Mesenchymal stem cell (in vitro differentiated cells and primary cell): ENCODE data around the gene RIPK4.

ENCODE experiments used
- DNase-seq: peaks from one replicate; pipeline ENCODE4 v3.0.0-alpha.2; 2013
- H2AFZ ChIP-seq: one replicate; pipeline ENCODE4 v1.6.1; 2013; ENCODE audit warnings: low read depth, mild to moderate bottlenecking, control low read depth, inconsistent platforms, low read length, moderate library complexity
- H2AK5ac ChIP-seq: 2 replicates; pipeline ENCODE4 v1.6.1; 2013; ENCODE audit warnings: low read length, moderate library complexity, mild to moderate bottlenecking, inconsistent platforms; ENCODE audit not compliant: severe bottlenecking
- H2BK120ac ChIP-seq: one replicate; pipeline ENCODE4 v1.6.1; 2013; ENCODE audit warnings: low read depth, mild to moderate bottlenecking, inconsistent platforms, low read length, moderate library complexity
- H2BK12ac ChIP-seq, 2 experiments: one replicate each; pipeline ENCODE4 v1.6.1; 2013; ENCODE audit warnings: inconsistent platforms in 2 of 2, low read length in 2 of 2, mild to moderate bottlenecking in 2 of 2, moderate library complexity in 2 of 2, control low read depth in 1 of 2
- H2BK15ac ChIP-seq: one replicate; pipeline ENCODE4 v1.6.1; 2013; ENCODE audit warnings: mild to moderate bottlenecking, low read depth, inconsistent platforms; ENCODE audit not compliant: poor library complexity, severe bottlenecking
- H2BK5ac ChIP-seq: 2 replicates; pipeline ENCODE4 v1.6.1; 2013; ENCODE audit warnings: low read depth, mild to moderate bottlenecking, low read length, control low read depth, inconsistent platforms; ENCODE audit not compliant: poor library complexity, severe bottlenecking
- H3K14ac ChIP-seq, 2 experiments: one replicate each; pipeline ENCODE4 v1.6.1; 2013; ENCODE audit warnings: inconsistent platforms in 2 of 2, low read length in 2 of 2, control low read depth in 1 of 2, mild to moderate bottlenecking in 1 of 2, moderate library complexity in 1 of 2
- H3K18ac ChIP-seq, 2 experiments: one replicate each; pipeline ENCODE4 v1.6.1; 2013; ENCODE audit warnings: inconsistent platforms in 2 of 2, low read length in 2 of 2, control low read depth in 1 of 2, low read depth in 1 of 2, mild to moderate bottlenecking in 1 of 2
- H3K23ac ChIP-seq, 2 experiments: one replicate each; pipeline ENCODE4 v1.6.1; 2013; ENCODE audit warnings: inconsistent platforms in 2 of 2, low read length in 2 of 2, mild to moderate bottlenecking in 2 of 2, moderate library complexity in 2 of 2, control low read depth in 1 of 2
- H3K27ac ChIP-seq: 2 replicates; pipeline ENCODE4 v1.5.1; 2013; ENCODE audit warnings: mild to moderate bottlenecking, moderate library complexity, low read length, control low read depth, inconsistent platforms; ENCODE audit not compliant: poor library complexity, severe bottlenecking
- H3K27me3 ChIP-seq, 2 experiments: 2 replicates each; pipeline versions ENCODE4 v1.6.1 to v1.7.0; 2013; ENCODE audit warnings: low read length in 2 of 2, mild to moderate bottlenecking in 2 of 2, moderate library complexity in 2 of 2, control low read depth in 1 of 2, inconsistent platforms in 1 of 2; ENCODE audit not compliant: control insufficient read depth in 1 of 2, insufficient read depth in 1 of 2
- H3K36me3 ChIP-seq, 2 experiments: 2 replicates each; pipeline versions ENCODE4 v1.6.1 to v1.7.0; 2013; ENCODE audit warnings: low read length in 2 of 2, control low read depth in 1 of 2, inconsistent platforms in 1 of 2, low read depth in 1 of 2, mild to moderate bottlenecking in 1 of 2; ENCODE audit not compliant: insufficient read depth in 2 of 2, control insufficient read depth in 1 of 2
- H3K4ac ChIP-seq, 2 experiments: one replicate each; pipeline ENCODE4 v1.6.1; 2013; ENCODE audit warnings: inconsistent platforms in 2 of 2, low read length in 2 of 2, mild to moderate bottlenecking in 2 of 2, moderate library complexity in 2 of 2, control low read depth in 1 of 2, low read depth in 1 of 2
- H3K4me1 ChIP-seq: 2 replicates; pipeline ENCODE4 v1.6.1; 2013; ENCODE audit warnings: low read depth, low read length, control low read depth; ENCODE audit not compliant: control insufficient read depth, insufficient read depth
- H3K4me2 ChIP-seq: 2 replicates; pipeline ENCODE4 v1.6.1; 2013; ENCODE audit warnings: low read length, mild to moderate bottlenecking, inconsistent platforms; ENCODE audit not compliant: poor library complexity, severe bottlenecking
- H3K4me3 ChIP-seq, 2 experiments: 2 replicates each; pipeline versions ENCODE4 v1.5.1 to v1.7.0; 2013; ENCODE audit warnings: low read length in 2 of 2, mild to moderate bottlenecking in 2 of 2, control low read depth in 1 of 2, low read depth in 1 of 2; ENCODE audit not compliant: insufficient read depth in 1 of 2
- H3K79me1 ChIP-seq: replicated peaks from 2 replicates; pipeline ENCODE4 v1.6.1; 2013; ENCODE audit warnings: mild to moderate bottlenecking, control low read depth, low read length, inconsistent platforms; ENCODE audit not compliant: poor library complexity, severe bottlenecking
- H3K9ac ChIP-seq: 2 replicates; pipeline ENCODE4 v1.7.0; 2013; ENCODE audit warnings: mild to moderate bottlenecking, low read length, moderate library complexity
- H3K9me3 ChIP-seq: 2 replicates; pipeline ENCODE4 v1.7.0; 2013; ENCODE audit warnings: mild to moderate bottlenecking, low read length; ENCODE audit not compliant: control insufficient read depth
- H4K8ac ChIP-seq: one replicate; pipeline ENCODE4 v1.6.1; 2013; ENCODE audit warnings: inconsistent platforms, mild to moderate bottlenecking, low read length, moderate library complexity
- H4K91ac ChIP-seq: one replicate; pipeline ENCODE4 v1.6.1; 2013; ENCODE audit warnings: mild to moderate bottlenecking, low read length, inconsistent platforms
- WGBS: methylation state at CpG from one replicate; pipeline ENCODE4 v1.1.7; 2013; ENCODE audit warnings: mixed read lengths; 5-methylcytosine and 5-hydroxymethylcytosine counted together

The RIPK4 gene

DNA sequence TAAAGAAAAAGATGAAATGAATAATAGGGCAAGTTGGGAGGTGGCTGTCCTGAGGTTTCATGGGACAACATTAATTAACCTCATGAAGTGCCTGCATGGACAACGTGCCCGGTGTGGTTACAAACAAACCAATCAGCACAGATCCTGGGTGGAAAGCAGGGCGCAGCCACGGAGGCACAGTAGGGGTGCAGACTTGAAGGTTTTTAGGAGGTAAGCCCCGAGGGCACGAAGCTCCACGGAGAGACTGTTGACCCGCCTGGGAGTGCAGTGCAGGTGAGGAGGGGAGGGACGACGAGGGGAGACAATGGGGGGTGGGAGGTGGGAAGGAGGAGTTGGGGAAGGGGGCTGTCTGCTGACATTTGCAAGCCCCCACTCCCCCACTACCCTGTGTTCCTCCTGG, 2.3 kb upstream of the RIPK4 start:
- Histone ChIP-seq H2BK12ac (no peak overlapping the region), H3K36me3 (no peaks in the 10 kb centered on the region), H3K4me3 (peak overlapping the region in 1 of 2 experiments; percentile 80), H3K4ac (no peak overlapping the region), H2BK5ac (no peak overlapping the region), H3K18ac (no peak overlapping the region), H2BK120ac (no peak overlapping the region), H3K4me1 (peaks cover 34% of the 10 kb centered on the region), H2AK5ac (no peak overlapping the region), H3K4me2 (peak overlapping the region; percentile 77), H3K14ac (no peak overlapping the region), H4K8ac (no peak overlapping the region), H3K27me3 (peaks cover 38 to 100% of the 10 kb centered on the region in 2 experiments), H3K9ac (peak overlapping the region; percentile 65), H2BK15ac (no peak overlapping the region), H3K9me3 (no peaks in the 10 kb centered on the region), H3K23ac (no peak overlapping the region), H3K79me1 (peaks cover 2% of the 10 kb centered on the region), H2AFZ (no peak overlapping the region), H4K91ac (no peak overlapping the region), H3K27ac (no peak overlapping the region)
- 5% methylated on average over 8 of the region's 10 CpGs for WGBS
- no peak for DNase-seq

DNA sequence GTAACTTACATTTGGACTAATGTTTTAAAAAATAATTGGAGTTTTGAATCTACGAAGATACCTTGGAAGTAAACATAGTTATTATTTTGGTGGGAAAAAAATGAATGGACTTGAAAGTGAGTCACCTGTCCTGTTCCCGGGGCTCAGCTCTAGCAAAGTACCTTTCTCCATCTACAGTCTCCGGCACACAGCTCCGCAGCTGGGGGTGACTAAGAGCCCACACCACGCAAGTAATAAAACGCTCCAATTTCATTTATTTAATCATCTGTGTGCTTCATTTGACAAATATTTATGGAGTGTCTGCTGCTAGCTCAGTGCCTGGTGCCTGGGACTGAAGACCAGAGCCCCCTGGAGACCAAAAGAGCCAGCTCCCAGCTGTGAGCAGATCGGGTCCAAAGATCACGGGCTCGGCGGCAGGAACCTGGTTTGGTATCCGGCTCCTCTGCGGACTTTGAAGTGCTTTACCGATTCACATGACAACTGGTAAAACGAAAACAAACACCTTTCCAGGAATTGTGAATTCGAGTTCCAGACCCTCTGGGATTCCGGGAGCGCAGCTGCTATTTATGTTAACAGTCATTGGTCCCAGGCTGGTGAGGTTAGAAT, 1.7 kb upstream of the RIPK4 start:
- Histone ChIP-seq H2AFZ (no peak overlapping the region), H2BK5ac (no peak overlapping the region), H2BK120ac (no peak overlapping the region), H3K9ac (peak overlapping the region; percentile 65), H2BK15ac (no peak overlapping the region), H2AK5ac (no peak overlapping the region), H3K4me1 (peaks cover 39% of the 10 kb centered on the region), H4K91ac (no peak overlapping the region), H3K27me3 (peaks cover 37 to 100% of the 10 kb centered on the region in 2 experiments), H3K36me3 (no peaks in the 10 kb centered on the region), H3K27ac (no peak overlapping the region), H3K14ac (no peak overlapping the region), H3K4me3 (peak overlapping the region in 1 of 2 experiments; percentile 80), H3K79me1 (peaks cover 2% of the 10 kb centered on the region), H4K8ac (no peak overlapping the region), H3K18ac (no peak overlapping the region), H3K23ac (no peak overlapping the region), H3K4ac (no peak overlapping the region), H3K9me3 (no peaks in the 10 kb centered on the region), H2BK12ac (no peak overlapping the region), H3K4me2 (peak overlapping the region; percentile 77)
- 2% methylated on average over 15 of the region's 17 CpGs for WGBS
- peak; percentile 29 for DNase-seq

DNA sequence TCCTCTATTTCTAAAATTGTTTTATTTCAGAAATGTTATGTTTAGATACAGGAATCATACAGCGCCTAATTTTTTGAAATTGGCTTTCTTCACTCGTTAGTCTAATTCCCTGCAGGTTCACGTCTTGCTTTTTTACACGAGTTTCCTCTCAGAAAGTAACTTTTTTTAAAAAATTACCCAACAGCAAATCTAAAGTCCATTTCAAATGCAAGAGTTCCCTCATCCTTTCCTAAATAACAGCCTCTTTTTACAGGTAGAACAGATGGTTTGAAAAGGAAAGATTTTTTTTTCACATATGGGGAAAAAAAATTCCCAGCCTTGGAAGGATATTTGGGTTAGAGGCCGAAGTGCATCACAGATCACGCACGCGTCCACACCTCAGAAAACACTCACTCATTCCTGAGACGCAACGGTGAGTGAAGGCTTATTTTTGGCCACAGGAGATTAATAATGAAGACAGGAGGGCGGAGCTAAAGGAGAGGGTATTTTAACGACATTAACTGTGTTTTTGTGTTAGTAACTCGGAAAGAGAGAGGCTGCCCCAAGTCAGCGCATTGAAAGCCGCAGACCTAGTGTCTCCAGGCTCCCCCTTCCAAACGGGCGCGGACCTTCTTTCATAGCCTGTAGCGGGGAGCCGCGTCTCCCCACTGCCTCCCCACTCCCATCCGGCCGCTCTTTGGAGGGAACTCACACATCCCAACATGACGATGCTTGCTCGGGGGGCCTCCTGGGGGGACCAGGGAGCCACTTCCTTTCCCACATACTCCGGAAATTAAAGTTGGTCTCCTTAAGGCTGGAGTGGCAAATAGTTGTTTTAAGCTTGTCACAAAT, 969 bp upstream of the RIPK4 start:
- H3K4ac ChIP-seq = no peak overlapping the region
- no peak overlapping the region for H4K91ac ChIP-seq

More for the DNA sequence above, 969 bp upstream of the RIPK4 start:
- no peak for DNase-seq
- Histone ChIP-seq H2BK12ac (no peak overlapping the region), H2BK5ac (no peak overlapping the region), H3K4me1 (peaks cover 45% of the 10 kb centered on the region), H3K79me1 (peaks cover 2% of the 10 kb centered on the region), H3K18ac (no peak overlapping the region), H3K9me3 (no peaks in the 10 kb centered on the region), H3K23ac (peak overlapping the region in 1 of 2 experiments; percentile 87), H2AFZ (no peak overlapping the region), H3K4me2 (peak overlapping the region; percentile 84), H3K36me3 (no peaks in the 10 kb centered on the region), H2BK120ac (no peak overlapping the region), H4K8ac (no peak overlapping the region), H3K14ac (no peak overlapping the region), H3K27ac (peak overlapping the region; percentile 50), H2BK15ac (no peak overlapping the region), H3K4me3 (peak overlapping the region; percentile 20 to 80), H2AK5ac (no peak overlapping the region), H3K9ac (peak overlapping the region; percentile 65), H3K27me3 (peaks cover 33 to 100% of the 10 kb centered on the region in 2 experiments)
- WGBS = 5% methylated on average over 22 of the region's 26 CpGs
